HepG2 (cell line): Measurements from ENCODE around the gene SULT6B1. TPM values are rescaled to one million over a fixed set of nuclear protein-coding genes. Genes with fewer than 3 reads are reported as not detected.

Experiments
- ARNT ChIP-seq: fragments of 450-650 bp; IDR thresholded peaks from 2 replicates; pipeline ENCODE4 v1.6.1; 2017
- GABPA ChIP-seq, 2 experiments: IDR thresholded peaks; 2 replicates each; pipeline ENCODE4 v1.6.1; 2011 to 2016; ENCODE audit warnings: low read depth in 2 of 2, low read length in 1 of 2, missing biosample characterization in 1 of 2, missing genetic modification characterization in 1 of 2
- GATAD1 ChIP-seq: IDR thresholded peaks from 2 replicates; pipeline ENCODE4 v1.6.1; 2016; ENCODE audit warnings: missing genetic modification reagents, missing compliant biosample characterization
- IKZF4 ChIP-seq: sonication (generic); formaldehyde crosslinking; IDR thresholded peaks from 2 replicates; pipeline ENCODE4 v1.5.1; 2020; ENCODE audit warnings: borderline replicate concordance, mild to moderate bottlenecking, low read depth, missing genetic modification reagents; ENCODE audit errors: not compliant biosample characterization
- MAF1 ChIP-seq: sonication (generic); formaldehyde crosslinking; IDR thresholded peaks from 2 replicates; pipeline ENCODE4 v1.5.0; 2020; ENCODE audit warnings: missing genetic modification reagents, borderline replicate concordance
- MTA1 ChIP-seq: sonication (generic); formaldehyde crosslinking; IDR thresholded peaks from 2 replicates; pipeline ENCODE4 v1.4.0; 2020; ENCODE audit warnings: missing genetic modification reagents, mild to moderate bottlenecking, borderline replicate concordance
- NFYB ChIP-seq: sonication (generic); formaldehyde crosslinking; IDR thresholded peaks from 2 replicates; pipeline ENCODE4 v1.4.0; 2020; ENCODE audit warnings: missing genetic modification reagents
- RELA ChIP-seq: sonication (generic); formaldehyde crosslinking; IDR thresholded peaks from 2 replicates; pipeline ENCODE4 v1.4.0; 2020; ENCODE audit warnings: missing genetic modification reagents
- SMARCC2 ChIP-seq: fragments of 450-650 bp; IDR thresholded peaks from 2 replicates; pipeline ENCODE4 v1.6.1; 2017; ENCODE audit warnings: antibody characterized with exemption, mild to moderate bottlenecking
- SYNCRIP ChIP-seq: fragments of 200-400 bp; formaldehyde crosslinking; IDR thresholded peaks from 2 replicates; pipeline ENCODE4 v1.6.1; 2018; ENCODE audit warnings: mild to moderate bottlenecking, low read depth, low read length; ENCODE audit not compliant: insufficient read depth
- TFAP4 ChIP-seq: sonication (generic); IDR thresholded peaks from 2 replicates; pipeline ENCODE4 v1.6.1; 2016; ENCODE audit warnings: low read depth, borderline replicate concordance
- ZBTB3 ChIP-seq: sonication (generic); formaldehyde crosslinking; IDR thresholded peaks from 2 replicates; pipeline ENCODE4 v1.4.0; 2020; ENCODE audit warnings: low read depth, mild to moderate bottlenecking, moderate library complexity, missing genetic modification reagents, borderline replicate concordance
- ZMYM4 ChIP-seq: sonication (generic); formaldehyde crosslinking; IDR thresholded peaks from 2 replicates; pipeline ENCODE4 v1.8.1; 2023; ENCODE audit warnings: mild to moderate bottlenecking, missing genetic modification reagents
- ZNF530 ChIP-seq: sonication (generic); formaldehyde crosslinking; IDR thresholded peaks from 2 replicates; pipeline ENCODE4 v1.5.0; 2020; ENCODE audit warnings: low read depth, mild to moderate bottlenecking, missing genetic modification reagents
- ZNF547 ChIP-seq: sonication (generic); formaldehyde crosslinking; IDR thresholded peaks from 2 replicates; pipeline ENCODE4 v1.5.1; 2020; ENCODE audit warnings: mild to moderate bottlenecking, missing genetic modification reagents
- ZNF674 ChIP-seq: sonication (generic); formaldehyde crosslinking; IDR thresholded peaks from 2 replicates; pipeline ENCODE4 v1.5.0; 2020; ENCODE audit warnings: low read depth, mild to moderate bottlenecking, missing genetic modification reagents
- ZNF678 ChIP-seq: sonication (generic); formaldehyde crosslinking; IDR thresholded peaks from 2 replicates; pipeline ENCODE4 v1.4.0; 2020; ENCODE audit warnings: mild to moderate bottlenecking, missing genetic modification reagents
- ZNF737 ChIP-seq: sonication (generic); formaldehyde crosslinking; IDR thresholded peaks from 2 replicates; pipeline ENCODE4 v1.5.0; 2020; ENCODE audit warnings: missing genetic modification reagents, mild to moderate bottlenecking, borderline replicate concordance
- ZSCAN29 ChIP-seq: sonication (generic); formaldehyde crosslinking; conservative IDR thresholded peaks from 2 replicates; pipeline ENCODE4 v1.4.0; 2020; ENCODE audit warnings: mild to moderate bottlenecking, missing genetic modification reagents
- polyA plus RNA-seq, 8 experiments: library from polyadenylated mRNA; depleted of rRNA in 3 of 8; stranded (reverse) in 7 of 8; unstranded in 1 of 8; fragments of >200 nt; fragmentation: Illumina TruSeq in 4 of 8; extraction: Trizol in 4 of 8; gene quantifications; 2 replicates each; pipeline versions ENCODE4 v1.2.1 to v1.2.3, GENCODE V29; 2011 to 2016; ENCODE audit warnings: low read depth in 4 of 8, missing spikeins in 1 of 8, mixed read lengths in 1 of 8; ENCODE audit not compliant: insufficient read depth in 1 of 8
- total RNA-seq, 5 experiments: library from RNA; depleted of rRNA; stranded (reverse); fragments of >200 nt; fragmentation: Illumina TruSeq; extraction: Trizol; gene quantifications; 2 replicates each; pipeline ENCODE4 v1.2.3, GENCODE V29; 2016; ENCODE audit warnings: low read depth in 1 of 5
- TF ChIP-seq, protein P1 (sequence below): sonication (generic); formaldehyde crosslinking; IDR thresholded peaks from 2 replicates; pipeline ENCODE4 v1.8.1; 2022; ENCODE audit warnings: low read depth, mild to moderate bottlenecking, missing genetic modification reagents
- TF ChIP-seq, protein P2 (sequence below): sonication (generic); formaldehyde crosslinking; IDR thresholded peaks from 2 replicates; pipeline ENCODE4 v1.8.0; 2022; ENCODE audit warnings: missing genetic modification reagents, low read depth, mild to moderate bottlenecking, borderline replicate concordance

Gene SULT6B1
- total and polyA plus RNA-seq, 2 of the 13 experiments (the other 11 are each of a cell fraction or from before 2014, with no cell fraction given) = not detected

DNA sequence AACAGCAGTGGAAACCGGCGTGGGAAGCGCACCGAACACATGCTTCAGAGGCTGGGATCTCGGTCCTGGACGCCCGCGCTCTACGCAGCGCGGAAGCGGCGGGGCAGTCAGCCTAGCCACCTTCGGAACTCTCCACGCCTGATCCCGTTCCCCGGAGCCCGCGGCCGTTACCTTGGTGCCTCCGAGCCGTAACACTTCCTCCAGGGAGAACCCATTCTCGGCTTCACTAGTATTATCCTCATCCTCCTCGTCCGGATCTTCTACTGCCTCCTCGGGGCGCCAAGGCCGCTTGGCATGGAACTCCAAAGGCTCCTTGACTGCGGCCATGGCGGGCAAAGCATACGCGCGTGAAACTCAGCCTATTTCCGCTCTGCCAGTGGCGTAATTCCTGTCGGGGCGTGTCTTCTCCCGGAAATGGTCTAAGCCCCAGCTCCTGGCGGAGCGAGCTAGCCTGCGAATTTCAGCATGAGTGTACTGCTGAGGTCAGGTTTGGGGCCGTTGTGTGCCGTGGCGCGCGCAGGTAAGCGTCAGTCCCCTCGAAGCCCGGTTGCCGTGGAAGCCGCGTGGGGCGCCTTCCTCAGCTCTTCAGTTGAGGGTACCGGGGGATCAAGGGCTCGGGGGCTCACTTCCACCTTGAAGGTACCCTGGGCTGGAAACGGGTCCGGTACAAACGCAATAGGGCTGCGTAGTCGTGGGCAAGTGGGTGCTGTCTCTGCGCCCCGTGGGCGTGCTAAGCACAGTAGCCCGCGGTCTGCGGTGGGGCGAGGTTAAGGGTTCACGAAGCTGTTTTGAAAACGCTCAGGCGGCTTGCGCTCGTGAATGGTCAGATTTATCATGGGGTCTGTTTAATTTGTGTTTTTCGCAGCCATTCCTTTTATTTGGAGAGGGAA, 43.0 kb upstream of the SULT6B1 start, which contains the start of the genes CEBPZ and NDUFAF7 (continued):
- TF ChIP-seq IKZF4 (CRISPR knock-in tag) (no peak), GATAD1 (peak; percentile 95), GABPA (IDR thresholded peaks at IDR 0.05; ENCODE audit: low read depth, low read length) (peak; percentile 88), GABPA (CRISPR knock-in tag; IDR thresholded peaks at IDR 0.05; ENCODE audit: low read depth) (peak; percentile 98), NFYB (CRISPR knock-in tag) (no peak; the same call in 1 of the 2 replicates), SYNCRIP (no peak), ZNF674 (CRISPR knock-in tag) (no peak), TFAP4 (peak; percentile 18; the same call in 1 of the 2 replicates), ZNF678 (CRISPR knock-in tag) (0 out of 2 replicates have a peak, but pooled peaks have one; percentile 64), ZNF737 (CRISPR knock-in tag) (peak; percentile 96; the same call in 1 of the 2 replicates), MAF1 (no peak), MTA1 (CRISPR knock-in tag) (peak; percentile 64; the same call in 1 of the 2 replicates), ARNT (no peak), SMARCC2 (0 out of 2 replicates have a peak, but pooled peaks have one; percentile 23), ZBTB3 (CRISPR knock-in tag) (no peak), ZNF547 (CRISPR knock-in tag) (peak; percentile 93), ZNF530 (CRISPR knock-in tag) (no peak), ZMYM4 (CRISPR knock-in tag) (peak; percentile 82), ZSCAN29 (CRISPR knock-in tag) (peak; percentile 70; the same call in 1 of the 2 replicates), RELA (CRISPR knock-in tag) (peak; percentile 77; the same call in 1 of the 2 replicates)
- TF ChIP-seq, protein P1, sequence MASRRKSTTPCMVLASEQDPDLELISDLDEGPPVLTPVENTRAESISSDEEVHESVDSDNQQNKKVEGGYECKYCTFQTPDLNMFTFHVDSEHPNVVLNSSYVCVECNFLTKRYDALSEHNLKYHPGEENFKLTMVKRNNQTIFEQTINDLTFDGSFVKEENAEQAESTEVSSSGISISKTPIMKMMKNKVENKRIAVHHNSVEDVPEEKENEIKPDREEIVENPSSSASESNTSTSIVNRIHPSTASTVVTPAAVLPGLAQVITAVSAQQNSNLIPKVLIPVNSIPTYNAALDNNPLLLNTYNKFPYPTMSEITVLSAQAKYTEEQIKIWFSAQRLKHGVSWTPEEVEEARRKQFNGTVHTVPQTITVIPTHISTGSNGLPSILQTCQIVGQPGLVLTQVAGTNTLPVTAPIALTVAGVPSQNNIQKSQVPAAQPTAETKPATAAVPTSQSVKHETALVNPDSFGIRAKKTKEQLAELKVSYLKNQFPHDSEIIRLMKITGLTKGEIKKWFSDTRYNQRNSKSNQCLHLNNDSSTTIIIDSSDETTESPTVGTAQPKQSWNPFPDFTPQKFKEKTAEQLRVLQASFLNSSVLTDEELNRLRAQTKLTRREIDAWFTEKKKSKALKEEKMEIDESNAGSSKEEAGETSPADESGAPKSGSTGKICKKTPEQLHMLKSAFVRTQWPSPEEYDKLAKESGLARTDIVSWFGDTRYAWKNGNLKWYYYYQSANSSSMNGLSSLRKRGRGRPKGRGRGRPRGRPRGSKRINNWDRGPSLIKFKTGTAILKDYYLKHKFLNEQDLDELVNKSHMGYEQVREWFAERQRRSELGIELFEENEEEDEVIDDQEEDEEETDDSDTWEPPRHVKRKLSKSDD = peak; percentile 93
- TF ChIP-seq, protein P2, sequence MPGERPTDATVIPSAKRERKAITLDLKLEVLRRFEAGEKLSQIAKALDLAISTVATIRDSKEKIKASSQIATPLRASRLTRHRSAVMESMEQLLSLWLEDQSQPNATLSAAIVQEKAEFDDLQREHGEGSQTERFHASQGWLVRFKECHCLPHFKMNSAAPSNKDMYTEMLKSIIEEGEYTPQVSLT (CRISPR knock-in tag) = no peak
